ENCODE results near the gene SERPINB6. TPM values are rescaled to one million over a fixed set of nuclear protein-coding genes. Genes with fewer than 3 reads are reported as not detected.

Gene SERPINB6
- total and polyA plus RNA-seq, 9 of the 15 experiments (the other 6 are each of a cell fraction or from before 2014, with no cell fraction given), result 86.6 to 211 (median 143) TPM

DNA sequence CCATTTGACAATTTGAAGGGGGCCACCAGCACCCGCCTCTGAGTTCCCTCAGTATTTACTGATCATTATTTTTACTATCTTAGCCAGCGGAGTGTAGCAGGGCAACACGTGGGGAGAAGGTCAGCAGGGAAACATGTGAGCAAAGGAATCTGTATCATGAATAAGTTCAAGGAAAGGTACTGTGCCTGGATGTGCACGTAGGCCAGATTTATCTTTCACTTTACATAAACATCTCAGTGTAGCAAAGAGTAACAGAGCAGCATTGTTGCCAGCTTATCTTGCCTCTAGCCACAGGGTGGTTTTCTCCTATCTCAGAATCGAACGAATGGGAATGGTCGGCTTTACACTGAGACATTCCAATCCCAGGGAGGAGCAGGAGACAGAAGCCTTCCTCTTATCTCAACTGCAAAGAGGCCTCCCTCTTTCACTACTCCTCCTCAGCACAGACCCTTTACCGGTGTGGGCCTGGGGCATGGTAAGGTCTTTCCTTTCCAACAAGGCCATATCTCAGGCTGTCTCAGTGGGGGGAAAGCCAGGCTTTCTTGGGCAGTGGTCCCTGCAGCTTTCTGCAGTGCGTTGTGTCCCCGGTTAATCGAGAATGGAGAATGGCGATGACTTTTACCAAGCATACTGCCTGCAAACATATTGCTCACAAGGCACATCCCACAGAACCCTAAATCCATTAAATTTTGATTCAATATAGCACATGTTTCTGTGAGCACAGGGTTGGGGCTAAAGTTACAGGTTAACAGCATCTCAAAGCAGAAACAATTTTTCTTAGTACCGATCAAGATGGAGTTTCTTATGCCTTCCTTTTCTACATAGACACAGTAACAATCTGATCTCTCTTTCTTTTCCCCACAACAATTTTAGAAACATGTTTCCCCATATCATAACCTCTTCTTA is 45.3 kb downstream of the SERPINB6 start (continued):
- peak; percentile 11 to 57; a peak in 1 of 4 replicates for TF ChIP-seq KDM1A (IDR thresholded peaks at IDR 0.05)
- TF ChIP-seq GATA2 (CRISPR knock-in tag; IDR thresholded peaks at IDR 0.05), result 0 out of 2 replicates have a peak, but pooled peaks have one; percentile 29
- peak; percentile 6 for TF ChIP-seq ZFP36 (IDR thresholded peaks at IDR 0.05; ENCODE audit: low read depth, low read length, partially characterized antibody)
- TF ChIP-seq EP300 (IDR thresholded peaks at IDR 0.05; ENCODE audit: low read length), result peak; percentile 41; the same call in 1 of the 2 replicates
- TF ChIP-seq MAZ (CRISPR knock-in tag; conservative IDR thresholded peaks at IDR 0.05 in 1 of 2, IDR thresholded peaks at IDR 0.05 in 1 of 2), result 0 out of 4 replicates have a peak, but pooled peaks of 1 of the 2 experiments have one; percentile 34
- TF ChIP-seq, protein P1, sequence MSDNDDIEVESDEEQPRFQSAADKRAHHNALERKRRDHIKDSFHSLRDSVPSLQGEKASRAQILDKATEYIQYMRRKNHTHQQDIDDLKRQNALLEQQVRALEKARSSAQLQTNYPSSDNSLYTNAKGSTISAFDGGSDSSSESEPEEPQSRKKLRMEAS (CRISPR knock-in tag; IDR thresholded peaks at IDR 0.05), result 0 out of 2 replicates have a peak, but pooled peaks have one; percentile 22
- TF ChIP-seq KLF6 (CRISPR knock-in tag; IDR thresholded peaks at IDR 0.05; ENCODE audit: borderline replicate concordance), result peak; percentile 80; the same call in 1 of the 2 replicates
- TF ChIP-seq ZNF24 (IDR thresholded peaks at IDR 0.05), result peak; percentile 24; the same call in 1 of the 2 replicates
- peak; percentile 25; the same call in 1 of the 2 replicates for TF ChIP-seq CXXC5 (CRISPR knock-in tag; IDR thresholded peaks at IDR 0.05)
- TF ChIP-seq MTA3 (IDR thresholded peaks at IDR 0.05; ENCODE audit: borderline replicate concordance), result 0 out of 2 replicates have a peak, but pooled peaks have one; percentile 41
- TF ChIP-seq SOX6 (IDR thresholded peaks at IDR 0.05), result peak; percentile 82; the same call in 1 of the 2 replicates
- TF ChIP-seq ZEB2 (IDR thresholded peaks at IDR 0.05), result 0 out of 2 replicates have a peak, but pooled peaks have one; percentile 18

Data from K562 (cell line).